ENCODE results near the gene MAN2B1. TPM values are rescaled to one million over a fixed set of nuclear protein-coding genes. Genes with fewer than 3 reads are reported as not detected.

The MAN2B1 gene
- total and polyA plus RNA-seq, 2 of the 8 experiments (the other 6 are each of a cell fraction or from before 2014, with no cell fraction given): 55.3 to 76.3 TPM

GRCh38 chr19:12628040-12629022 is 38.2 kb downstream of the MAN2B1 start (continued):
- TF ChIP-seq RNF2 (IDR thresholded peaks at IDR 0.05; ENCODE audit: borderline replicate concordance, low read depth, low read length, missing control alignments, poor library complexity, severe bottlenecking): no peak
- no peak for TF ChIP-seq BRCA1 (IDR thresholded peaks at IDR 0.05; ENCODE audit: low read depth, low read length)
- no peak for TF ChIP-seq ATF3 (IDR thresholded peaks at IDR 0.05; ENCODE audit: insufficient read depth, low read depth, low read length)
- no peak for TF ChIP-seq SIRT6 (IDR thresholded peaks at IDR 0.05; ENCODE audit: low read length)
